Measurements from ENCODE around the gene CAPN3.

GRCh38 chr15:42329161-42329560, 30.1 kb upstream of the CAPN3 start:
- TF ChIP-seq TAF1 (IDR thresholded peaks at IDR 0.05; ENCODE audit: low read depth) (no peak), TCF12 (IDR thresholded peaks at IDR 0.05; ENCODE audit: low read depth) (no peak), EP300 (IDR thresholded peaks at IDR 0.05; ENCODE audit: borderline replicate concordance) (no peak)

Measured in Ishikawa (cell line).